K562 (cell line): ENCODE measurements around the gene LINGO3. TPM values are rescaled to one million over a fixed set of nuclear protein-coding genes. Genes with fewer than 3 reads are reported as not detected.

ENCODE experiments used
- ARHGAP35 ChIP-seq: fragments of 450-650 bp; IDR thresholded peaks from 2 replicates; pipeline ENCODE4 v1.6.1; 2018; ENCODE audit not compliant: partially characterized antibody
- ATF6 ChIP-seq: sonication (generic); formaldehyde crosslinking; IDR thresholded peaks from 2 replicates; pipeline ENCODE4 v1.4.0; 2020; ENCODE audit warnings: mild to moderate bottlenecking, missing genetic modification reagents
- HNRNPL ChIP-seq: fragments of 200-400 bp; formaldehyde crosslinking; IDR thresholded peaks from 2 replicates; pipeline ENCODE4 v1.6.1; 2017; ENCODE audit warnings: low read depth, mild to moderate bottlenecking, low read length
- IFI16 ChIP-seq: fragments of 250-450 bp; sonication (Bioruptor Pico); IDR thresholded peaks from 2 replicates; pipeline ENCODE4 v2.1.2; 2022; ENCODE audit warnings: mild to moderate bottlenecking, inconsistent platforms
- REST ChIP-seq, 2 experiments: fragments of 450-650 bp; formaldehyde crosslinking in 1 of 2; IDR thresholded peaks; 2 replicates each; pipeline versions ENCODE4 v1.4.0 to v1.6.1; 2014 to 2020; ENCODE audit warnings: mild to moderate bottlenecking in 2 of 2, borderline replicate concordance in 1 of 2, low read depth in 1 of 2
- ZKSCAN8 ChIP-seq: fragments of 200-800 bp; sonication (Bioruptor generic); IDR thresholded peaks from 2 replicates; pipeline ENCODE4 v1.6.1; 2016; ENCODE audit warnings: missing genetic modification characterization, missing compliant biosample characterization
- ZNF551 ChIP-seq: fragments of 250-450 bp; sonication (Bioruptor Pico); IDR thresholded peaks from 2 replicates; pipeline ENCODE4 v1.5.0; 2021; ENCODE audit warnings: mild to moderate bottlenecking, moderate library complexity
- polyA plus RNA-seq, 8 experiments: library from polyadenylated mRNA; depleted of rRNA in 4 of 8; stranded (reverse) in 5 of 8; unstranded in 3 of 8; fragments of >200 nt; fragmentation: Nextera tagmentation in 2 of 8; fragmentation: Illumina TruSeq in 1 of 8; extraction: Ambion mirVana in 2 of 8; extraction: Trizol in 1 of 8; gene quantifications; 2 replicates each; pipeline versions ENCODE4 v1.2.1 to v1.2.3, GENCODE V29; 2011 to 2014; ENCODE audit warnings: inconsistent platforms in 1 of 8, missing spikeins in 1 of 8
- total RNA-seq, 7 experiments: library from RNA; depleted of rRNA in 6 of 7; stranded (reverse); fragments of >200 nt in 6 of 7; fragmentation: Illumina TruSeq in 2 of 7; extraction: Trizol in 2 of 7; gene quantifications; 2 replicates each; pipeline versions ENCODE4 v1.2.1 to v1.2.3, GENCODE V29; 2011 to 2021; ENCODE audit warnings: low replicate concordance in 1 of 7
- TF ChIP-seq, protein P1 (sequence below): fragments of 450-650 bp; IDR thresholded peaks from 2 replicates; pipeline ENCODE4 v1.6.1; 2016; ENCODE audit warnings: low read depth, mild to moderate bottlenecking, moderate library complexity
- TF ChIP-seq, protein P2 (sequence below): sonication (generic); formaldehyde crosslinking; IDR thresholded peaks from 2 replicates; pipeline ENCODE4 v1.5.0; 2020; ENCODE audit warnings: missing genetic modification reagents

LINGO3 gene
- total and polyA plus RNA-seq, 9 of the 15 experiments (the other 6 are each of a cell fraction or from before 2014, with no cell fraction given), result 0.03 to 0.05 (median 0.03) TPM; not detected in 6

- no peak for TF ChIP-seq ATF6
- no peak for TF ChIP-seq ARHGAP35
- TF ChIP-seq, protein P1, sequence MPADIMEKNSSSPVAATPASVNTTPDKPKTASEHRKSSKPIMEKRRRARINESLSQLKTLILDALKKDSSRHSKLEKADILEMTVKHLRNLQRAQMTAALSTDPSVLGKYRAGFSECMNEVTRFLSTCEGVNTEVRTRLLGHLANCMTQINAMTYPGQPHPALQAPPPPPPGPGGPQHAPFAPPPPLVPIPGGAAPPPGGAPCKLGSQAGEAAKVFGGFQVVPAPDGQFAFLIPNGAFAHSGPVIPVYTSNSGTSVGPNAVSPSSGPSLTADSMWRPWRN, result no peak
- TF ChIP-seq IFI16 (CRISPR knock-in tag), result no peak
- TF ChIP-seq, protein P2, sequence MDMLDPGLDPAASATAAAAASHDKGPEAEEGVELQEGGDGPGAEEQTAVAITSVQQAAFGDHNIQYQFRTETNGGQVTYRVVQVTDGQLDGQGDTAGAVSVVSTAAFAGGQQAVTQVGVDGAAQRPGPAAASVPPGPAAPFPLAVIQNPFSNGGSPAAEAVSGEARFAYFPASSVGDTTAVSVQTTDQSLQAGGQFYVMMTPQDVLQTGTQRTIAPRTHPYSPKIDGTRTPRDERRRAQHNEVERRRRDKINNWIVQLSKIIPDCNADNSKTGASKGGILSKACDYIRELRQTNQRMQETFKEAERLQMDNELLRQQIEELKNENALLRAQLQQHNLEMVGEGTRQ (CRISPR knock-in tag), result no peak
- TF ChIP-seq REST (IDR thresholded peaks at IDR 0.05; ENCODE audit: borderline replicate concordance), result no peak
- no peak for TF ChIP-seq REST (CRISPR knock-in tag; IDR thresholded peaks at IDR 0.05; ENCODE audit: low read depth)
- TF ChIP-seq ZNF551 (CRISPR knock-in tag), result no peak
- TF ChIP-seq ZKSCAN8, result no peak
- peak; percentile 47; the same call in 1 of the 2 replicates for TF ChIP-seq HNRNPL
These were observed 33.3 kb upstream of the LINGO3 start (continued) for GRCh38 chr19:2341244-2341751.
